Measurements from ENCODE around the gene ACP7. TPM values are rescaled to one million over a fixed set of nuclear protein-coding genes. Genes with fewer than 3 reads are reported as not detected.

Gene ACP7
- total and polyA plus RNA-seq, 9 of the 15 experiments (the other 6 are each of a cell fraction or from before 2014, with no cell fraction given) = not detected

DNA sequence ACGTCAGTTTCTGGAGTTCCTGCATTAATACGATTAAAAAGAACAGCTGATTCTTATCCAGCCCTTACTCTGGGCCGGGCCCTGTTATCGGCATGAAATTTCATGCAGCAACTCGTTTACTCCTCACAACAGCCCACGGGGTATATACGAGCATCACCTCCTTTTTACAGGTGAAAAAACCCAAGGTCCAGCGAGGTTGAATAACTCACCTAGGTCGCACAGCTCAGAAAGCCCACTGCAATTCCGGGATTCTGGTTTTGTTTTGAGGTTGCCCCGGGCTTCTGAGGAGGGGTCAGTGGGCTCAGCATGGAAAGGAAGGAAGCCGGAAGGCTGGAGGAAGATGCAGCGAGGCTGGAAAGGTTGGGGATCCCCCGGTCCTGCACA is 577 bp upstream of the ACP7 start:
- no peak overlapping the region for H2AFZ ChIP-seq (ENCODE audit: low read depth, low read length)
- H3K9me1 ChIP-seq (ENCODE audit: control insufficient read depth, insufficient read depth, low read length) = no peaks in the 10 kb centered on the region
- H4K20me1 ChIP-seq (replicated peaks; ENCODE audit: control insufficient read depth, insufficient read depth, low read length) = 0 out of 2 replicates have a peak, but pooled peaks cover 11% of the 10 kb centered on the region
- no TSS peak for BruUV-seq (replicated peaks)
- ChIA-PET POLR2A (interaction anchor here (1.2 kb wide), 1 partner anchor 46 kb away, joined by 3 read pairs; no protein-coding TSS in a partner anchor), CTCF (ENCODE audit: low intra/inter-chr PET ratio) (no interaction called here)
- DNase-seq (ENCODE audit: extremely low read depth in 1 of 4, low spot score in 3 of 4) (no peak), ATAC-seq (no peak), FAIRE-seq (no peak)
- intact Hi-C loops (cut with micrococcal nuclease) (no loop called here), in situ Hi-C loops (cut with MboI) (no loop called here)
- no peak overlapping the region for H3K4me2 ChIP-seq (ENCODE audit: insufficient read depth, low read length)
- H3K9ac ChIP-seq (ENCODE audit: insufficient read depth in 1 of 2, low read depth in 2 of 2, low read length in 2 of 2) = no peak overlapping the region
- WGBS (ENCODE audit: insufficient coverage, low coverage, missing lambda C conversion rate) = 2% methylated on average over 9 of the region's 14 CpGs
- no peaks in the 10 kb centered on the region for H3K36me3 ChIP-seq (ENCODE audit: control insufficient read depth, insufficient read depth, low read length)
- H3K4me1 ChIP-seq (replicated peaks in 1 of 2; ENCODE audit: control insufficient read depth in 2 of 2, insufficient read depth in 2 of 2, low read length in 2 of 2) = peaks cover 0 to 8% of the 10 kb centered on the region in 2 experiments; a peak in 2 of 5 replicates
- no peaks in the 10 kb centered on the region for H3K79me2 ChIP-seq (ENCODE audit: control insufficient read depth, insufficient read depth, low read length)
- no peaks in the 10 kb centered on the region for H3K9me3 ChIP-seq (replicated peaks; ENCODE audit: control insufficient read depth, insufficient read depth, low read depth, low read length)
- no peak for TF ChIP-seq NR2C2 (CRISPR knock-in tag; IDR thresholded peaks at IDR 0.05)
- TF ChIP-seq NR2C2 (tag; IDR thresholded peaks at IDR 0.05) = no peak
- TF ChIP-seq HDAC8 (tag; IDR thresholded peaks at IDR 0.05) = no peak
- no peak for TF ChIP-seq TCF7 (IDR thresholded peaks at IDR 0.05; ENCODE audit: borderline replicate concordance)
- TF ChIP-seq FOXA1 (IDR thresholded peaks at IDR 0.05; ENCODE audit: borderline replicate concordance) = no peak
- no peak for TF ChIP-seq NBN (IDR thresholded peaks at IDR 0.05; ENCODE audit: low read depth)
- no peak for TF ChIP-seq ZNF324 (CRISPR knock-in tag; IDR thresholded peaks at IDR 0.05)
- TF ChIP-seq TARDBP (IDR thresholded peaks at IDR 0.05) = no peak
- TF ChIP-seq, protein P1, sequence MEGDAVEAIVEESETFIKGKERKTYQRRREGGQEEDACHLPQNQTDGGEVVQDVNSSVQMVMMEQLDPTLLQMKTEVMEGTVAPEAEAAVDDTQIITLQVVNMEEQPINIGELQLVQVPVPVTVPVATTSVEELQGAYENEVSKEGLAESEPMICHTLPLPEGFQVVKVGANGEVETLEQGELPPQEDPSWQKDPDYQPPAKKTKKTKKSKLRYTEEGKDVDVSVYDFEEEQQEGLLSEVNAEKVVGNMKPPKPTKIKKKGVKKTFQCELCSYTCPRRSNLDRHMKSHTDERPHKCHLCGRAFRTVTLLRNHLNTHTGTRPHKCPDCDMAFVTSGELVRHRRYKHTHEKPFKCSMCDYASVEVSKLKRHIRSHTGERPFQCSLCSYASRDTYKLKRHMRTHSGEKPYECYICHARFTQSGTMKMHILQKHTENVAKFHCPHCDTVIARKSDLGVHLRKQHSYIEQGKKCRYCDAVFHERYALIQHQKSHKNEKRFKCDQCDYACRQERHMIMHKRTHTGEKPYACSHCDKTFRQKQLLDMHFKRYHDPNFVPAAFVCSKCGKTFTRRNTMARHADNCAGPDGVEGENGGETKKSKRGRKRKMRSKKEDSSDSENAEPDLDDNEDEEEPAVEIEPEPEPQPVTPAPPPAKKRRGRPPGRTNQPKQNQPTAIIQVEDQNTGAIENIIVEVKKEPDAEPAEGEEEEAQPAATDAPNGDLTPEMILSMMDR (IDR thresholded peaks at IDR 0.05 in 2 of 3, conservative IDR thresholded peaks at IDR 0.05 in 1 of 3; ENCODE audit: insufficient read depth in 2 of 3, low read depth in 1 of 3, low read length in 3 of 3) = no peak
- TF ChIP-seq, protein P2, sequence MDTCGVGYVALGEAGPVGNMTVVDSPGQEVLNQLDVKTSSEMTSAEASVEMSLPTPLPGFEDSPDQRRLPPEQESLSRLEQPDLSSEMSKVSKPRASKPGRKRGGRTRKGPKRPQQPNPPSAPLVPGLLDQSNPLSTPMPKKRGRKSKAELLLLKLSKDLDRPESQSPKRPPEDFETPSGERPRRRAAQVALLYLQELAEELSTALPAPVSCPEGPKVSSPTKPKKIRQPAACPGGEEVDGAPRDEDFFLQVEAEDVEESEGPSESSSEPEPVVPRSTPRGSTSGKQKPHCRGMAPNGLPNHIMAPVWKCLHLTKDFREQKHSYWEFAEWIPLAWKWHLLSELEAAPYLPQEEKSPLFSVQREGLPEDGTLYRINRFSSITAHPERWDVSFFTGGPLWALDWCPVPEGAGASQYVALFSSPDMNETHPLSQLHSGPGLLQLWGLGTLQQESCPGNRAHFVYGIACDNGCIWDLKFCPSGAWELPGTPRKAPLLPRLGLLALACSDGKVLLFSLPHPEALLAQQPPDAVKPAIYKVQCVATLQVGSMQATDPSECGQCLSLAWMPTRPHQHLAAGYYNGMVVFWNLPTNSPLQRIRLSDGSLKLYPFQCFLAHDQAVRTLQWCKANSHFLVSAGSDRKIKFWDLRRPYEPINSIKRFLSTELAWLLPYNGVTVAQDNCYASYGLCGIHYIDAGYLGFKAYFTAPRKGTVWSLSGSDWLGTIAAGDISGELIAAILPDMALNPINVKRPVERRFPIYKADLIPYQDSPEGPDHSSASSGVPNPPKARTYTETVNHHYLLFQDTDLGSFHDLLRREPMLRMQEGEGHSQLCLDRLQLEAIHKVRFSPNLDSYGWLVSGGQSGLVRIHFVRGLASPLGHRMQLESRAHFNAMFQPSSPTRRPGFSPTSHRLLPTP (IDR thresholded peaks at IDR 0.05; ENCODE audit: borderline replicate concordance, extremely low read depth, insufficient read length) = no peak
- TF ChIP-seq ZNF436 (CRISPR knock-in tag; IDR thresholded peaks at IDR 0.05) = no peak
- no peak for TF ChIP-seq HCFC1 (IDR thresholded peaks at IDR 0.05; ENCODE audit: low read depth, low read length)
- TF ChIP-seq HNRNPUL1 (IDR thresholded peaks at IDR 0.05; ENCODE audit: low read length) = no peak
- no peak for TF ChIP-seq CBX5 (IDR thresholded peaks at IDR 0.05; ENCODE audit: borderline replicate concordance, low read depth)
- TF ChIP-seq KLF1 (tag; IDR thresholded peaks at IDR 0.05) = no peak
- no peak overlapping the region for H3K4me3 ChIP-seq
- H3K27me3 ChIP-seq (ENCODE audit: control insufficient read depth in 2 of 2, insufficient read depth in 2 of 2, low read length in 2 of 2) = peaks cover 36 to 58% of the 10 kb centered on the region in 2 experiments
- H3K27ac ChIP-seq (ENCODE audit: extremely low read depth, low read depth, low read length) = no peak overlapping the region

Data from K562 (cell line).